ENCODE measurements around the gene KCNH6. TPM values are rescaled to one million over a fixed set of nuclear protein-coding genes. Genes with fewer than 3 reads are reported as not detected.

KCNH6 gene
- total RNA-seq, 5 donors from 2014 or later (not counting 1 experiment from before 2014, with no cell fraction given): not detected

DNA sequence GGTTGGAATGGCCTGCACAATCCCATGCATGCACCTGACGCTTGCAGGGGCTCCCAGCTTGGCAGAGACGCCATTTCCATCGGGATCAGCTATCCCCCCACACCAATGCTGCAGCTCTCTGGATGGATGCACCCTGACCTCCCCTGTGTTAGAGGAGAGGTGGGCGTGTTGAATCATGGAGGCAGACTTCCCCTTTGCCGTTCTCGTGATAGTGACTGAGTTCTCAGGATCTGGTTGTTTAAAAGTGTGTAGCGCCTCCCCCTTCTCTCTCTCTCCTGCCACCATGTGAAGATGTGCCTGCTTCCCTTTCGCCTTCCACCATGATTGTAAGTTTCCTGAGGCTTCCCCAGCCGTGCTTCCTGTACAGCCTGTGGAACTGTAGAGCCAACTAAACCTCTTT is 17.8 kb upstream of the KCNH6 start:
- Mint-ChIP-seq H3K27me3 (peaks cover 38 to 42% of the 10 kb centered on the region in 2 donors), H3K4me1 (no peaks in the 10 kb centered on the region), H3K27ac (no peak overlapping the region), H3K36me3 (peaks cover 2% of the 10 kb centered on the region), H3K4me3 (no peak overlapping the region), H3K9me3 (peaks cover 0 to 5% (median 0%) of the 10 kb centered on the region in 3 donors)
- ChIA-PET CTCF (no interaction called here), POLR2A (no interaction called here)
- Histone ChIP-seq H3K4me1 (ENCODE audit: control insufficient read depth in 1 of 2, extremely low read depth in 1 of 2, insufficient read depth in 2 of 2, low read length in 2 of 2) (no peaks in the 10 kb centered on the region), H3K36me3 (ENCODE audit: control insufficient read depth in 2 of 2, extremely low read depth in 1 of 2, insufficient read depth in 1 of 2, low read length in 1 of 2) (no peaks in the 10 kb centered on the region), H3K27me3 (replicated peaks in 1 of 2; ENCODE audit: control insufficient read depth in 2 of 2, extremely low read depth in 1 of 2, insufficient read depth in 2 of 2, low read length in 1 of 2) (peaks cover 0 to 46% of the 10 kb centered on the region in 2 experiments), H3K4me3 (ENCODE audit: control insufficient read depth in 1 of 2, extremely low read depth in 1 of 2, low read length in 1 of 2) (no peak overlapping the region), H3K27ac (ENCODE audit: low read length) (no peak overlapping the region), H3K9me3 (no peaks in the 10 kb centered on the region)
- DNase-seq: no peak
- WGBS (ENCODE audit: insufficient coverage): no CpG with 5 or more reads among the region's 9 CpGs
- no peak for ATAC-seq (replicated peaks in 1 of 4)

DNA sequence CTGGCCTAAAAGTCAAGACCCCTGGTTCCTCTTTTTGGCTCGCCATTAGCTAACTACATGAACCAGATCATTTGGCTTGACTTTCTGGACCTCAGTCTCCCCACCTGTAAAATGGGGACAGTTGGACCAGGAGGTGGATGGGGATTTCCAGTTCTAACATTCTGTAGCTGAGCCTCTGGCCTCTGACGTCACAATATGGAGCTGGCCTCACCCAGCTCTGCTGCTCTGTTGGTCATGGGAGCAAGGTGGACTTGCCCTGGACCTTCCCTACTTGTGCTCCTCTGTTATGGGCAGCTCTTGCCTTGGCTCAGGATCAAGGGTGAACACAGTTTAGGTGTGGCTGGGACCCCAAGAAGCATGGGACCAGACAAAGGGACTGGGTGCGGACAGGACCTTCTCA is 16.5 kb upstream of the KCNH6 start:
- Mint-ChIP-seq H3K4me3 (no peak overlapping the region), H3K27ac (no peak overlapping the region), H3K36me3 (peaks cover 2% of the 10 kb centered on the region), H3K9me3 (peaks cover 0 to 5% (median 0%) of the 10 kb centered on the region in 3 donors), H3K4me1 (no peaks in the 10 kb centered on the region), H3K27me3 (peaks cover 27 to 34% of the 10 kb centered on the region in 2 donors)
- CTCF ChIA-PET: no interaction called here
- Histone ChIP-seq H3K9me3 (no peaks in the 10 kb centered on the region), H3K4me1 (ENCODE audit: control insufficient read depth in 1 of 2, extremely low read depth in 1 of 2, insufficient read depth in 2 of 2, low read length in 2 of 2) (no peaks in the 10 kb centered on the region), H3K27ac (ENCODE audit: low read length) (no peak overlapping the region), H3K36me3 (ENCODE audit: control insufficient read depth in 2 of 2, extremely low read depth in 1 of 2, insufficient read depth in 1 of 2, low read length in 1 of 2) (no peaks in the 10 kb centered on the region), H3K4me3 (ENCODE audit: control insufficient read depth in 1 of 2, extremely low read depth in 1 of 2, low read length in 1 of 2) (no peak overlapping the region), H3K27me3 (replicated peaks in 1 of 2; ENCODE audit: control insufficient read depth in 2 of 2, extremely low read depth in 1 of 2, insufficient read depth in 2 of 2, low read length in 1 of 2) (peaks cover 0 to 41% of the 10 kb centered on the region in 2 experiments)
- no peak for DNase-seq
- POLR2A ChIA-PET: no interaction called here
- WGBS (ENCODE audit: insufficient coverage): 94% methylated on average over 2 of the region's 3 CpGs
- no peak for ATAC-seq (replicated peaks in 1 of 4)

DNA sequence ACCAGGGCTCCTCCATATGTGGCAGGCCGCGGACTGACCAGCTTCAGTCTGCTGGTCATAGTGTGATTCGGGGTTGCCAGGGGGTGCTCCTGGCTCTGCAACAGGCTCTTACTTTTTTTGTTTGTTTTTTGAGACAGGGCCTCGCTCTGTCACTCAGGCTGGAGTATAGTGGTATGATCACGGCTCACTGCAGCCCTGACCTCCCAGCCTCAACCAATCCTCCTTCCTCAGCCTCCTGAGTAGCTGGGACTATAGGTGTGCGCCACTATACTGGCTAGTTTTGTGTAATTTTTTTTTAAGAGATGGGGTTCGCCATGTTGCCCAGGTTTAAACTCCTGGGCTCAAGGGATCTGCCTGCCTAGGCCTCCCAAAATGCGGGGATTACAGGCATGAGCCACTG is 11.8 kb upstream of the KCNH6 start:
- Mint-ChIP-seq H3K27me3 (peaks cover 0 to 17% of the 10 kb centered on the region in 2 donors), H3K36me3 (peaks cover 2% of the 10 kb centered on the region), H3K9me3 (no peaks in the 10 kb centered on the region), H3K4me1 (no peaks in the 10 kb centered on the region), H3K4me3 (no peak overlapping the region), H3K27ac (no peak overlapping the region)
- CTCF ChIA-PET: no interaction called here
- Histone ChIP-seq H3K27me3 (replicated peaks in 1 of 2; ENCODE audit: control insufficient read depth in 2 of 2, extremely low read depth in 1 of 2, insufficient read depth in 2 of 2, low read length in 1 of 2) (peaks cover 0 to 31% of the 10 kb centered on the region in 2 experiments), H3K27ac (ENCODE audit: low read length) (no peak overlapping the region), H3K4me1 (ENCODE audit: control insufficient read depth in 1 of 2, extremely low read depth in 1 of 2, insufficient read depth in 2 of 2, low read length in 2 of 2) (no peaks in the 10 kb centered on the region), H3K36me3 (ENCODE audit: control insufficient read depth in 2 of 2, extremely low read depth in 1 of 2, insufficient read depth in 1 of 2, low read length in 1 of 2) (no peaks in the 10 kb centered on the region), H3K9me3 (no peaks in the 10 kb centered on the region), H3K4me3 (ENCODE audit: control insufficient read depth in 1 of 2, extremely low read depth in 1 of 2, low read length in 1 of 2) (no peak overlapping the region)
- no peak for ATAC-seq (replicated peaks in 1 of 4)
- DNase-seq: no peak
- WGBS (ENCODE audit: insufficient coverage): 100% methylated on average over 2 of the region's 8 CpGs
- POLR2A ChIA-PET: no interaction called here

DNA sequence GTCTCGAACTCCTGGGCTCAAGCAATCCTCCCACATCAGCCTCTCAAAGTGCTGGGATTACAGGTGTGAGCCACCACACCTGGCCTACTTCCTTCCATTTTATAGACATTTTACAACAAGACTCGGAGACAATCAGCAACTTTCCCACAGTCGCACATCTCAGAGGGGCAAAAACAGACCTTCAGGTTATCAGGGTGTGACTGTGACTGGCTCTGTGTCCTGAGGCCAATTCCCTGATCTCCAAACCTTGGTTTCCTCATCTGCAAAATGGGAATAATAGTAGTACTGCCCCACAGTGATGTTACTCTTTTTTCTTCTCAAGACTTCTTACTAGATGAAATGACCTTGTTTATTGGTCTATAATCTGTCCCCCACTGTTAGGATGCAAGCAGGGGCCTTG is 10.8 kb upstream of the KCNH6 start:
- H3K4me3 ChIP-seq (ENCODE audit: control insufficient read depth in 1 of 2, extremely low read depth in 1 of 2, low read length in 1 of 2): no peak overlapping the region
- 83% methylated on average over 2 of the region's 3 CpGs for WGBS (ENCODE audit: insufficient coverage)
- Mint-ChIP-seq H3K4me3 (no peak overlapping the region), H3K36me3 (no peaks in the 10 kb centered on the region), H3K4me1 (no peaks in the 10 kb centered on the region), H3K27ac (no peak overlapping the region), H3K9me3 (no peaks in the 10 kb centered on the region), H3K27me3 (peaks cover 0 to 14% of the 10 kb centered on the region in 2 donors)
- H3K9me3 ChIP-seq: no peaks in the 10 kb centered on the region
- H3K36me3 ChIP-seq (ENCODE audit: control insufficient read depth in 2 of 2, extremely low read depth in 1 of 2, insufficient read depth in 1 of 2, low read length in 1 of 2): no peaks in the 10 kb centered on the region
- DNase-seq (no peak), ATAC-seq (replicated peaks in 1 of 4) (no peak)
- H3K27me3 ChIP-seq (replicated peaks in 1 of 2; ENCODE audit: control insufficient read depth in 2 of 2, extremely low read depth in 1 of 2, insufficient read depth in 2 of 2, low read length in 1 of 2): peaks cover under 1 to 28% of the 10 kb centered on the region in 2 experiments
- CTCF ChIA-PET: no interaction called here
- no peak overlapping the region for H3K27ac ChIP-seq (ENCODE audit: low read length)
- no peaks in the 10 kb centered on the region for H3K4me1 ChIP-seq (ENCODE audit: control insufficient read depth in 1 of 2, extremely low read depth in 1 of 2, insufficient read depth in 2 of 2, low read length in 2 of 2)
- POLR2A ChIA-PET: interaction anchor here in 1 of 2 donors (0.6 kb wide), 1 partner anchor 670 kb away, joined by 5 read pairs; no protein-coding TSS in a partner anchor

DNA sequence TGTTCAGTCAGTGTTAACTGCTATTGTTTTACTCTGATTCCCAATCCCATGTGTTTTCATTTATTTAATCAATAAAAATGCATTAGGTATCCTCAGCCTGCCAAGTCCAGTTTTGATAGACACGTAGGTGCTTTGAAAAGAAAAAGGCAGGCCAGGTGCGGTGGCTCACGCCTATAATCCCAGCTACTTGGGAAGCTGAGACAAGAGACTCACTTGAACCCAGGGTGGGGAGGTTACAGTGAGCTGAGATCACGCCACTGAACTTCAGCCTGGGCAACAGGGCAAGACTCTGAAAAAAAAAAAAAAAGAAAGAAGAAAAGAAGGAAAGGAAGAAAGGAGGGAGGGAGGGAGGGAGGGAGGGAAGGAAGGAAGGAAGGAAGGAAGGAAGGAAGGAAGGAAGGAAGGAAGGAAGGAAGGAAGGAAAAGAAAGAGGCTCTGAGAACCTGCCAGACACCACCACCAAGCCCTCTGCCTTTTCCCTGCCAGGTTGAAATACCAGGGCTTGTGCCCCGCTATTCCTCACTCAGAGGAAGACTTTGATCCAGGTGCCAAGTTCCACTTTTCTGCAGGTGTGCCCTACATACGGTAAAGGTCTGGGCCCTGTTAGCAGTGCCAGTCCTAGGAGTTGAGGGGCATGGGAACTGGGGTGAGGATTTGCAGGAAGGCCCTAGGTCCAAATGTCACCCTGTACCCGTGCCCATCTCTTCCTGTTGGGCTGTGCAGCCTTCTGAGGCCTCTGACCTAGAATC is 10.1 kb upstream of the KCNH6 start:
- no peak overlapping the region for H3K4me3 ChIP-seq (ENCODE audit: control insufficient read depth in 1 of 2, extremely low read depth in 1 of 2, low read length in 1 of 2)
- Mint-ChIP-seq H3K27ac (no peak overlapping the region), H3K4me3 (no peak overlapping the region), H3K27me3 (peaks cover 0 to 11% of the 10 kb centered on the region in 2 donors), H3K4me1 (no peaks in the 10 kb centered on the region), H3K9me3 (no peaks in the 10 kb centered on the region), H3K36me3 (no peaks in the 10 kb centered on the region)
- peaks cover 2 to 24% of the 10 kb centered on the region in 2 experiments for H3K27me3 ChIP-seq (replicated peaks in 1 of 2; ENCODE audit: control insufficient read depth in 2 of 2, extremely low read depth in 1 of 2, insufficient read depth in 2 of 2, low read length in 1 of 2)
- no peak for ATAC-seq (replicated peaks in 1 of 4)
- ChIA-PET POLR2A (interaction anchor here in 1 of 2 donors (0.6 kb wide), 1 partner anchor 671 kb away, joined by 5 read pairs; no protein-coding TSS in a partner anchor), CTCF (no interaction called here)
- no peaks in the 10 kb centered on the region for H3K4me1 ChIP-seq (ENCODE audit: control insufficient read depth in 1 of 2, extremely low read depth in 1 of 2, insufficient read depth in 2 of 2, low read length in 2 of 2)
- H3K27ac ChIP-seq (ENCODE audit: low read length): no peak overlapping the region
- 77% methylated on average over 6 of the region's 7 CpGs for WGBS (ENCODE audit: insufficient coverage)
- no peaks in the 10 kb centered on the region for H3K36me3 ChIP-seq (ENCODE audit: control insufficient read depth in 2 of 2, extremely low read depth in 1 of 2, insufficient read depth in 1 of 2, low read length in 1 of 2)
- no peaks in the 10 kb centered on the region for H3K9me3 ChIP-seq
- no peak for DNase-seq

DNA sequence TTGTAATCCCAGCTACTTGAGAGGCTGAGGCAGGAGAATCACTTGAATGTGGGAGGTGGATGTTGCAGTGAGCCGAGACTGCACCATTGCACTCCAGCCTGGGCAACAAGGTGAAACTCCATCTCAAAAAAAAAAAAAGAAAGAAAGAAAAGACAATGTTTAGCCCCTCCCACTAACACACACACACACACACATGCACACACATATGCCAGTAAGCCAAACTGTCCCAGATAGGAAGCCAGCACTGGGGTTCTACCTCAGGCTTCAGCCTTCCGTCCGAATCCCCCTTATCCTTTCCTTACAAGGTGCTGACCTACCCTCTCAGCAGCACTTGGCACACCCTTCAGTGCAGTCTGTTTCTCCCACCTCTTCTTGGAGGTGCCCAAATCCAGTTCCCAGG is 8.7 kb upstream of the KCNH6 start:
- Histone ChIP-seq H3K27me3 (replicated peaks in 1 of 2; ENCODE audit: control insufficient read depth in 2 of 2, extremely low read depth in 1 of 2, insufficient read depth in 2 of 2, low read length in 1 of 2) (peaks cover 2 to 18% of the 10 kb centered on the region in 2 experiments), H3K4me1 (ENCODE audit: control insufficient read depth in 1 of 2, extremely low read depth in 1 of 2, insufficient read depth in 2 of 2, low read length in 2 of 2) (no peaks in the 10 kb centered on the region), H3K9me3 (no peaks in the 10 kb centered on the region), H3K36me3 (ENCODE audit: control insufficient read depth in 2 of 2, extremely low read depth in 1 of 2, insufficient read depth in 1 of 2, low read length in 1 of 2) (no peaks in the 10 kb centered on the region), H3K4me3 (ENCODE audit: control insufficient read depth in 1 of 2, extremely low read depth in 1 of 2, low read length in 1 of 2) (no peak overlapping the region), H3K27ac (ENCODE audit: low read length) (no peak overlapping the region)
- DNase-seq: no peak
- WGBS (ENCODE audit: insufficient coverage): 100% methylated on average over 2 of the region's 3 CpGs
- ATAC-seq (replicated peaks in 1 of 4): no peak
- H3K36me3 Mint-ChIP-seq: no peaks in the 10 kb centered on the region
- peaks cover 5 to 7% of the 10 kb centered on the region in 2 donors for H3K27me3 Mint-ChIP-seq
- CTCF ChIA-PET: no interaction called here
- POLR2A ChIA-PET: interaction anchor here in 1 of 2 donors (0.6 kb wide), 1 partner anchor 12 kb away, joined by 10 read pairs; no protein-coding TSS in a partner anchor
- no peaks in the 10 kb centered on the region for H3K4me1 Mint-ChIP-seq
- H3K4me3 Mint-ChIP-seq: no peak overlapping the region
- H3K9me3 Mint-ChIP-seq: no peaks in the 10 kb centered on the region
- H3K27ac Mint-ChIP-seq: no peak overlapping the region
